HCT116 (cell line): ENCODE measurements around the gene MANSC4. TPM values are rescaled to one million over a fixed set of nuclear protein-coding genes. Genes with fewer than 3 reads are reported as not detected.

Experiments used
- ATAC-seq: fragments of 200-7000 bp; cut with Tn5 transposase; 2 replicates; pipeline ENCODE4 v1.9.1; 2020; ENCODE audit warnings: mild to moderate bottlenecking, moderate library complexity
- BruUV-seq: library from RNA; stranded (reverse); fragments of 400-500 nt; replicated peaks from 2 replicates; lab custom pipeline; 2021; lab: Mats Ljungman, UMichigan
- CTCF ChIA-PET: fragments of 300-600 bp; sonication (Branson Sonifier 250); formaldehyde crosslinking; loops from one replicate; lab custom pipeline; 2021; ENCODE audit warnings: antibody characterized with exemption; lab: Charles Lee
- POLR2A ChIA-PET: fragments of 300-600, 350-600 bp; sonication (Branson Sonifier 250); formaldehyde crosslinking; loops from one replicate; lab custom pipeline; 2021; ENCODE audit warnings: antibody characterized with exemption; lab: Charles Lee
- RAD21 ChIA-PET, 2 experiments: fragments of 300-600 bp; sonication (Branson Sonifier 250); formaldehyde crosslinking; loops; one replicate each; lab custom pipeline; 2023; ENCODE audit warnings: low total read pairs in 2 of 2; ENCODE audit not compliant: uncharacterized antibody in 2 of 2, unreplicated experiment in 2 of 2, low non-redundant PET in 1 of 2; lab: Charles Lee
- DNase-seq: peaks from one replicate; pipeline ENCODE4 v3.0.0-alpha.2; 2010; ENCODE audit warnings: low read depth, low spot score
- H2AFZ ChIP-seq: fragments of 200-600 bp; shearing (Covaris generic), sonication (generic); 2 replicates; pipeline ENCODE4 v1.6.1; 2017; ENCODE audit warnings: low read depth, mixed run types, mixed read lengths, antibody characterized with exemption, low read length; ENCODE audit not compliant: poor library complexity, severe bottlenecking
- H3K27ac ChIP-seq: 2 replicates; pipeline ENCODE4 v1.5.1; 2012; ENCODE audit warnings: low read depth, low read length
- H3K27me3 ChIP-seq: fragments of 200-600 bp; sonication (generic); 2 replicates; pipeline ENCODE4 v1.6.1; 2016; ENCODE audit warnings: mixed run types, low read length, mixed read lengths; ENCODE audit not compliant: insufficient read depth
- H3K36me3 ChIP-seq, 2 experiments: fragments of 200-500 bp in 1 of 2; fragments of 200-600 bp in 1 of 2; sonication (Bioruptor generic) in 1 of 2; sonication (generic) in 1 of 2; 2 replicates each; pipeline versions ENCODE4 v1.5.1 to v1.6.1; 2014 to 2016; ENCODE audit warnings: low read length in 2 of 2, inconsistent platforms in 1 of 2, mixed read lengths in 1 of 2, mixed run types in 1 of 2; ENCODE audit not compliant: insufficient read depth in 2 of 2, control insufficient read depth in 1 of 2
- H3K4me1 ChIP-seq, 2 experiments: fragments of 200-600 bp in 1 of 2; sonication (generic) in 1 of 2; 2 replicates each; pipeline versions ENCODE4 v1.5.1 to v1.6.1; 2012 to 2017; ENCODE audit warnings: low read length in 2 of 2, inconsistent platforms in 1 of 2, mild to moderate bottlenecking in 1 of 2, mixed read lengths in 1 of 2, mixed run types in 1 of 2, moderate library complexity in 1 of 2; ENCODE audit not compliant: insufficient read depth in 2 of 2, control insufficient read depth in 1 of 2
- H3K4me2 ChIP-seq: fragments of 200-600 bp; sonication (generic); 2 replicates; pipeline ENCODE4 v1.6.1; 2017; ENCODE audit warnings: mixed run types, low read length, mixed read lengths
- H3K4me3 ChIP-seq, 2 experiments: fragments of 200-600 bp in 1 of 2; sonication (generic) in 1 of 2; replicated peaks in 1 of 2; 2 replicates each; pipeline ENCODE4 v1.5.1; 2011 to 2016; ENCODE audit warnings: low read length in 2 of 2, control low read depth in 1 of 2, low read depth in 1 of 2, mild to moderate bottlenecking in 1 of 2, mixed read lengths in 1 of 2, mixed run types in 1 of 2
- H3K79me2 ChIP-seq: fragments of 200-600 bp; sonication (generic); 2 replicates; pipeline ENCODE4 v1.6.1; 2017; ENCODE audit warnings: mild to moderate bottlenecking, mixed run types, low read length, moderate library complexity, mixed read lengths; ENCODE audit not compliant: insufficient read depth
- H3K9ac ChIP-seq: fragments of 200-600 bp; sonication (generic); 2 replicates; pipeline ENCODE4 v1.6.1; 2016; ENCODE audit warnings: low read length, mixed read lengths
- H3K9me2 ChIP-seq: fragments of 200-600 bp; sonication (generic), shearing (Covaris generic); 2 replicates; pipeline ENCODE4 v1.6.1; 2017; ENCODE audit warnings: mixed run types, mild to moderate bottlenecking, moderate library complexity; ENCODE audit not compliant: insufficient read depth
- H3K9me3 ChIP-seq, 2 experiments: fragments of 200-500 bp in 1 of 2; fragments of 200-600 bp in 1 of 2; sonication (Bioruptor generic) in 1 of 2; sonication (generic) in 1 of 2; 2 replicates each; pipeline ENCODE4 v1.6.1; 2014 to 2017; ENCODE audit warnings: low read length in 2 of 2, mixed read lengths in 2 of 2, inconsistent platforms in 1 of 2, low read depth in 1 of 2, mild to moderate bottlenecking in 1 of 2, mixed run types in 1 of 2, moderate library complexity in 1 of 2; ENCODE audit not compliant: control insufficient read depth in 1 of 2, insufficient read depth in 1 of 2
- H4K20me1 ChIP-seq: fragments of 200-600 bp; sonication (generic), shearing (Covaris generic); 2 replicates; pipeline ENCODE4 v1.6.1; 2017; ENCODE audit warnings: mixed run types, mild to moderate bottlenecking, moderate library complexity; ENCODE audit not compliant: insufficient read depth
- CEBPB ChIP-seq: IDR thresholded peaks from 2 replicates; pipeline ENCODE4 v1.6.1; 2012; ENCODE audit warnings: low read depth
- CTCF ChIP-seq, 3 experiments: fragments of 200-600 bp in 1 of 3; sonication (generic) in 1 of 3; IDR thresholded peaks in 2 of 3; conservative IDR thresholded peaks in 1 of 3; 2 replicates each; pipeline ENCODE4 v1.5.1; 2012 to 2017; ENCODE audit warnings: low read depth in 2 of 3, low read length in 2 of 3, antibody characterized with exemption in 1 of 3, borderline replicate concordance in 1 of 3, control low read depth in 1 of 3, mild to moderate bottlenecking in 1 of 3, mixed read lengths in 1 of 3, mixed run types in 1 of 3, moderate library complexity in 1 of 3; ENCODE audit not compliant: insufficient read depth in 1 of 3
- EGR1 ChIP-seq: IDR thresholded peaks from 2 replicates; pipeline ENCODE4 v1.6.1; 2012; ENCODE audit warnings: low read depth
- FOSL1 ChIP-seq: IDR thresholded peaks from 2 replicates; pipeline ENCODE4 v1.6.1; 2012; ENCODE audit warnings: low read depth
- JUND ChIP-seq: IDR thresholded peaks from 2 replicates; pipeline ENCODE4 v1.6.1; 2012
- MAX ChIP-seq: IDR thresholded peaks from 2 replicates; pipeline ENCODE4 v1.6.1; 2012
- POLR2A ChIP-seq: IDR thresholded peaks from 2 replicates; pipeline ENCODE4 v1.7.0; 2011; ENCODE audit warnings: borderline replicate concordance; ENCODE audit not compliant: insufficient read depth, insufficient read length; ENCODE audit errors: extremely low read depth
- SP1 ChIP-seq: IDR thresholded peaks from 2 replicates; pipeline ENCODE4 v1.6.1; 2012; ENCODE audit warnings: low read depth
- SRF ChIP-seq: IDR thresholded peaks from 2 replicates; pipeline ENCODE4 v1.6.1; 2012; ENCODE audit warnings: low read depth
- TCF7L2 ChIP-seq: IDR thresholded peaks from 2 replicates; pipeline ENCODE4 v1.7.0; 2011; ENCODE audit warnings: borderline replicate concordance, inconsistent platforms; ENCODE audit not compliant: insufficient read depth, insufficient read length; ENCODE audit errors: extremely low read depth
- ZBTB33 ChIP-seq: IDR thresholded peaks from 2 replicates; pipeline ENCODE4 v1.6.1; 2011; ENCODE audit warnings: mild to moderate bottlenecking, low read length, moderate library complexity; ENCODE audit not compliant: insufficient replicate concordance; ENCODE audit errors: extremely low read depth
- intact Hi-C: fragments of 100-400 bp; cut with micrococcal nuclease; formaldehyde crosslinking; loops from 2 replicates; pipeline ENCODE4 v1.10.0; 2022
- total RNA-seq: library from RNA; stranded (reverse); gene quantifications from one replicate; pipeline ENCODE4 v1.2.1, GENCODE V29; 2021; ENCODE audit not compliant: unreplicated experiment

The MANSC4 gene
- total RNA-seq, 1 experiment from 2014 or later, result not detected

DNA sequence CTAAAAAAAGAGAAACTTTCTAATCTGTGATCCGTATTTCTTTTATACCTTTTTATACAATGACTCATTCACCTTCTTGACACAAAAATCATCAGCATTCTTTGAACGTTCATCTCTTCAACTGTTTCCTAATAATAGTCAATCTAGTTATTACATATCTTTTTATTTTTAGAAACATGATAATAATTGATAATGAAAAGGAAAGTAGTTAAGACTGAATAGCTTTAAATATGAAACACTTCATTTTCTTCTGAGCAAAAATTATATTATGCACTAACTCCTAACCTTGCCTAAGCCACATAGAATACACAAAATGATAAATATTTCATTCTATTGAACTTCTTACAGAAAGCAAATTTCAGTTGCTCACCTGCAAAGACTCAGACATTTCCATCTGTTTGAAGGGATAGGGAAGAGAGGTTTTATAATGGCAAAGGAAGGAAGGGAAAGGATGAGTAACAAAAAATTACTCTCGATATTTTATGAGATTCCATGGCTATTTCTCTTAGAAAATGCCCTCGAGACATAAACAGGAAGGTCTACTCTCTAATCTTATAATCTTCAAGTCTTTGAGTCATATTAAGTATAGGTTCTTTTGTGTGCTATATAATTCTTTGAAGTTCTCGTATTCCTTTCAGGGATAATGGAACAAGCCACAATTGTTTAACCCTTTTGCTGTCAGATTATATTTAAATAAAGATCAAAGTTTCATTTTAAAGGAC lies 7.5 kb downstream of the MANSC4 start:
- no peaks in the 10 kb centered on the region for H3K36me3 ChIP-seq
- intact Hi-C loops, result no loop called here
- TF ChIP-seq MAX (no peak), CEBPB (no peak), POLR2A (no peak), EGR1 (no peak), JUND (no peak), SP1 (no peak)
- DNase-seq (no peak), ATAC-seq (peak; percentile 38; the same call in 1 of the 2 replicates)
- ChIA-PET POLR2A (no interaction called here), RAD21 (no interaction called here), CTCF (no interaction called here)
- H3K9ac ChIP-seq, result no peak overlapping the region
- H3K4me3 ChIP-seq, result no peak overlapping the region
- peak overlapping the region; percentile 38; the same call in 1 of the 2 replicates for H3K27ac ChIP-seq
- no peaks in the 10 kb centered on the region for H3K9me3 ChIP-seq
- H3K4me1 ChIP-seq, result peaks cover 10 to 24% of the 10 kb centered on the region in 2 experiments
- no peaks in the 10 kb centered on the region for H3K27me3 ChIP-seq
- peak overlapping the region; percentile 38 for H3K4me2 ChIP-seq
- H3K9me2 ChIP-seq, result no peaks in the 10 kb centered on the region
- H4K20me1 ChIP-seq, result no peaks in the 10 kb centered on the region
- no peaks in the 10 kb centered on the region for H3K79me2 ChIP-seq
- BruUV-seq, result no TSS peak
- H2AFZ ChIP-seq, result no peak overlapping the region

GRCh38 chr12:27771481-27772327 lies 8.3 kb downstream of the MANSC4 start:
- no peaks in the 10 kb centered on the region for H3K9me3 ChIP-seq
- H3K9ac ChIP-seq, result no peak overlapping the region
- no peak overlapping the region for H2AFZ ChIP-seq
- H3K79me2 ChIP-seq, result no peaks in the 10 kb centered on the region
- DNase-seq, result no peak
- no peak for ATAC-seq
- intact Hi-C loops, result no loop called here
- no TSS peak for BruUV-seq
- no peak overlapping the region for H3K4me3 ChIP-seq
- H3K4me2 ChIP-seq, result peak overlapping the region; percentile 38; the same call in 1 of the 2 replicates
- CTCF ChIA-PET, result no interaction called here
- peak overlapping the region; percentile 38; the same call in 1 of the 2 replicates for H3K27ac ChIP-seq
- no peaks in the 10 kb centered on the region for H4K20me1 ChIP-seq
- POLR2A ChIA-PET, result no interaction called here
- H3K4me1 ChIP-seq, result peaks cover 10 to 24% of the 10 kb centered on the region in 2 experiments
- H3K36me3 ChIP-seq, result no peaks in the 10 kb centered on the region
- no peaks in the 10 kb centered on the region for H3K9me2 ChIP-seq
- no peaks in the 10 kb centered on the region for H3K27me3 ChIP-seq
- TF ChIP-seq JUND (no peak), TCF7L2 (no peak), ZBTB33 (no peak), FOSL1 (no peak), SRF (no peak), CTCF (IDR thresholded peaks at IDR 0.05 in 2 of 3, conservative IDR thresholded peaks at IDR 0.05 in 1 of 3; ENCODE audit: borderline replicate concordance in 1 of 3, insufficient read depth in 1 of 3, low read depth in 2 of 3, low read length in 2 of 3) (no peak), SP1 (no peak)
- RAD21 ChIA-PET, result no interaction called here
